Tibial nerve (tissue), 4 donors: ENCODE measurements around the gene VIPR2. TPM values are rescaled to one million over a fixed set of nuclear protein-coding genes. Genes with fewer than 3 reads are reported as not detected.
A peak's percentile ranks its signal among the peaks of the same experiment; 100 is the strongest.

Experiments used
- DNase-seq, 2 donors: peaks; one replicate each; pipeline ENCODE4 v3.0.0-alpha.2; 2019; ENCODE audit warnings: low spot score in 2 of 2
- H3K27ac ChIP-seq, 4 donors: fragments of 200-600 bp; sonication (generic) in 3 of 4; one replicate each; pipeline ENCODE4 v1.5.1; 2017 to 2019; ENCODE audit warnings: mild to moderate bottlenecking in 1 of 4
- H3K27me3 ChIP-seq, 2 donors: fragments of 200-600 bp; sonication (generic) in 1 of 2; one replicate each; pipeline versions ENCODE4 v1.5.1 to v1.6.0; 2017 to 2019
- H3K36me3 ChIP-seq, 3 donors: fragments of 200-600 bp; sonication (generic); one replicate each; pipeline ENCODE4 v1.5.1; 2018 to 2019
- H3K4me1 ChIP-seq, 4 donors: fragments of 200-600 bp; sonication (generic) in 3 of 4; one replicate each; pipeline ENCODE4 v1.5.1; 2017 to 2019
- H3K4me3 ChIP-seq, 4 donors: fragments of 200-600 bp; sonication (generic) in 3 of 4; one replicate each; pipeline ENCODE4 v1.5.1; 2017 to 2019; ENCODE audit warnings: mild to moderate bottlenecking in 1 of 4, moderate library complexity in 1 of 4
- H3K9me3 ChIP-seq, 4 donors: fragments of 200-600 bp; sonication (generic) in 3 of 4; one replicate each; pipeline ENCODE4 v1.5.1; 2017 to 2019
- EP300 ChIP-seq, 2 donors: sonication (generic); formaldehyde crosslinking; IDR thresholded peaks; one replicate each; pipeline ENCODE4 v1.6.1; 2017; ENCODE audit warnings: antibody characterized with exemption in 2 of 2, mild to moderate bottlenecking in 1 of 2
- POLR2A ChIP-seq, 2 donors: fragments of 450-650 bp; IDR thresholded peaks; one replicate each; pipeline ENCODE4 v1.6.1; 2017; ENCODE audit warnings: antibody characterized with exemption in 2 of 2, mild to moderate bottlenecking in 2 of 2, moderate library complexity in 2 of 2
- WGBS, 2 donors: methylation state at CpG; one replicate each; pipeline ENCODE4 v1.1.5; 2018; 5-methylcytosine and 5-hydroxymethylcytosine counted together
- total RNA-seq, 4 donors: library from RNA; depleted of rRNA; stranded (reverse); fragments of >200 nt; gene quantifications; one replicate each; pipeline ENCODE4 v1.1.0, GENCODE V29; 2016
- TF ChIP-seq, protein P1 (sequence below), 5 experiments: fragments of 200-600 bp in 3 of 5; fragments of 450-650 bp in 2 of 5; sonication (generic) in 3 of 5; IDR thresholded peaks; one replicate each; pipeline ENCODE4 v1.5.1; 2016 to 2019; ENCODE audit warnings: antibody characterized with exemption in 5 of 5, mild to moderate bottlenecking in 3 of 5, moderate library complexity in 2 of 5

VIPR2 gene
- total RNA-seq, 4 donors from 2014 or later = 0.22 to 3.6 (median 2.9) TPM

GRCh38 chr7:159093351-159093971 lies 51.2 kb downstream of the VIPR2 start:
- peak overlapping the region in 2 of 4 donors; percentile 9 to 60 for H3K27ac ChIP-seq
- no peaks in the 10 kb centered on the region for H3K9me3 ChIP-seq
- WGBS, 2 donors = 80 to 82% methylated on average over 26 to 29 of the region's 31 CpGs
- H3K4me3 ChIP-seq = no peak overlapping the region
- no peak for DNase-seq
- no peaks in the 10 kb centered on the region for H3K27me3 ChIP-seq
- H3K36me3 ChIP-seq = no peaks in the 10 kb centered on the region
- TF ChIP-seq POLR2A (IDR thresholded peaks at IDR 0.05) = no peak
- TF ChIP-seq, protein P1, sequence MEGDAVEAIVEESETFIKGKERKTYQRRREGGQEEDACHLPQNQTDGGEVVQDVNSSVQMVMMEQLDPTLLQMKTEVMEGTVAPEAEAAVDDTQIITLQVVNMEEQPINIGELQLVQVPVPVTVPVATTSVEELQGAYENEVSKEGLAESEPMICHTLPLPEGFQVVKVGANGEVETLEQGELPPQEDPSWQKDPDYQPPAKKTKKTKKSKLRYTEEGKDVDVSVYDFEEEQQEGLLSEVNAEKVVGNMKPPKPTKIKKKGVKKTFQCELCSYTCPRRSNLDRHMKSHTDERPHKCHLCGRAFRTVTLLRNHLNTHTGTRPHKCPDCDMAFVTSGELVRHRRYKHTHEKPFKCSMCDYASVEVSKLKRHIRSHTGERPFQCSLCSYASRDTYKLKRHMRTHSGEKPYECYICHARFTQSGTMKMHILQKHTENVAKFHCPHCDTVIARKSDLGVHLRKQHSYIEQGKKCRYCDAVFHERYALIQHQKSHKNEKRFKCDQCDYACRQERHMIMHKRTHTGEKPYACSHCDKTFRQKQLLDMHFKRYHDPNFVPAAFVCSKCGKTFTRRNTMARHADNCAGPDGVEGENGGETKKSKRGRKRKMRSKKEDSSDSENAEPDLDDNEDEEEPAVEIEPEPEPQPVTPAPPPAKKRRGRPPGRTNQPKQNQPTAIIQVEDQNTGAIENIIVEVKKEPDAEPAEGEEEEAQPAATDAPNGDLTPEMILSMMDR (IDR thresholded peaks at IDR 0.05) = no peak
- TF ChIP-seq EP300 (IDR thresholded peaks at IDR 0.05) = no peak
- peaks cover 0 to 5% (median under 1%) of the 10 kb centered on the region in 4 donors for H3K4me1 ChIP-seq

DNA sequence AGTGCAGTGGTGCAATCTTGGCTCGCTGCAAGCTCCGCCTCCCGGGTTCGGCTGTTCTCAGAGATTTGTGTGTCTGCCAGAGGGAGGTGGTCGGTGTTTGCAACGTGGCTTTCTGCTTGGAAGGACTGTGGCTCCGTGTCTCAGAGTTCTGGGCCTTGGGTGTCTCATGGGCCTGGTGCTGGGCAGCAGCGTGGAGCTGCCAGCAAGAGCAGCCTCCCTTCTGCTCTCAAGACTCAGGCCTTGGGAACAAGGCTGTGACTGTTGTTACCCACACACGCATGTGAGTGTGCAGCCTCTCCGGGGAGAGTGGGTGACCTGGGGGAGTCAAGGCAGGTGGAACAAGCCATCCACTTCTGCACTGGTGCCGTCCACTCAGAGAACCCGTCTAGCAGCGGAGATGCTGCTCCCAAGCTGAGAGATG lies 52.0 kb downstream of the VIPR2 start:
- Histone ChIP-seq H3K27ac (peak overlapping the region in 2 of 4 donors; percentile 9 to 60), H3K27me3 (no peaks in the 10 kb centered on the region), H3K9me3 (no peaks in the 10 kb centered on the region), H3K36me3 (no peaks in the 10 kb centered on the region), H3K4me3 (no peak overlapping the region), H3K4me1 (no peaks in the 10 kb centered on the region)
- DNase-seq = no peak
- no peak for TF ChIP-seq EP300 (IDR thresholded peaks at IDR 0.05)
- no peak for TF ChIP-seq POLR2A (IDR thresholded peaks at IDR 0.05)
- TF ChIP-seq, protein P1 (IDR thresholded peaks at IDR 0.05) = no peak
- WGBS, 2 donors = 61 to 69% methylated on average over 10 to 12 of the region's 13 CpGs

DNA sequence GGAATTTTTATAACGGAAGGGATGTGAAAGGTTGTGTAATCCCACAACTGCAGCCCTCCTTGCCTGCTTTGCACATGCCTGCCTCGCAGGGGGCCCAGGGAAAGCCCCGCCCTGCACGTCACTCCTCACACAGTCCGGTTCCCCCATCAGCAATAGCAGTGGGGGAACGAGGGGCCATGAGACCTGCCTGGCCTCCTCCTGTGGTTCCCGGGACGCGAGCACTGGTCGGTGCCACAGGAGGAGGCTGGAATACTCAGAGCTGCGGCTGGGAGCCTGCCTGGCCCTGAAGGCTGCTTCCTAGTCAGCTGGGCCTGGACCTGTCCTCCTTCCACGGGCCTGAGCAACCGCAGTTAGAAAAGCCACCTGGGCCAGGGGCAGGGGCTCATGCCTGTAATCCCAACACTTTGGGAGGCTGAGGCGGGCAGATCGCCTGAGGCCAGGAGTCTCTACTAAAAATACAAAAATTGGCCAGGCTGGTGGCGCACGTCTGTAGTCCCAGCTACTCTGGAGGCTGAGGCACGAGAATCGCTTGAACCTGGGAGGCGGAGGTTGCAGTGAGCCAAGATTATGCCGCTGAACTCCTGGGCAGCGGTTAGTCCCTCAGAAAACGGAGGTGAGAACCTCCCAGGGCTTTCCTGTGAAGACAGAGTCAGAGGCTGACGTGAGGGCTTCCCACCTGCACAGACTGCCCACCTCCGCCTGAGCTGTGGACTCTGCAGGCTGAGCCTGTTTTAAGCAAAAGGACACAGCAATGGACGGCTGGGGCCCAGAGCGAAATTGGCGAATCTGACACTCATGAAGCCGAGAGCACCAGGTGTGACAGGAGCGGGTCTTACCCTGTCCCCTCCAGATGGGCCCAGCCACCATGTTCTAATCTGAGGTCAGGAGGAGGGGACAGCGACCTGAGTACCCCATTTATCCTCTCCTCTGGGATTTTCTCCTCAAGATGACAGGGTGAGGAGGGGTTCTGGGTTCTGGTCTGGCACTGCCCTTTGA lies 52.9 kb downstream of the VIPR2 start:
- 86 to 91% methylated on average over 31 of the region's 31 CpGs for WGBS, 2 donors
- no peak for DNase-seq
- H3K9me3 ChIP-seq = no peaks in the 10 kb centered on the region
- H3K4me3 ChIP-seq = no peak overlapping the region
- H3K4me1 ChIP-seq = no peaks in the 10 kb centered on the region
- TF ChIP-seq POLR2A (IDR thresholded peaks at IDR 0.05) (no peak), EP300 (IDR thresholded peaks at IDR 0.05) (no peak)
- TF ChIP-seq, protein P1 (IDR thresholded peaks at IDR 0.05) = no peak
- H3K27me3 ChIP-seq = no peaks in the 10 kb centered on the region
- H3K36me3 ChIP-seq = no peaks in the 10 kb centered on the region
- no peak overlapping the region for H3K27ac ChIP-seq

DNA sequence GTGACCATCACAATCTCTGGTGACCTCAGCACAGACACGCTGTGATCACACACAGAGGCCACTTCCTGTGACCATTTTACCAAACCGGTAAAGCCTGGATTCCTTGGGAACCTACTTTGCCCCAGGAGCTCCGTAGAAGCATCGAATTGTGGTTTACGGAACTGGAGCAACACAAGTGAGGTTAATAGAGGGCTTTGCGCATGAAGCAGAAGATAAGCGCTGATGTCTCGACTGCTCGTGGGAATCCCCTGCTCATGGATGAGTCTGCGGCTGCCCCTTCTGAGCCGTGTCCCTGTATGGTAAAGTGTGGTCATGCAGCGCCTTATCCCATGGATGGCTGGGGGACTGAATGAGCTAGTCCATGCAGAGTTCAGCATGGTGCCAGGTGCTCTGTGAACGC lies 53.6 kb downstream of the VIPR2 start:
- no peak for TF ChIP-seq POLR2A (IDR thresholded peaks at IDR 0.05)
- TF ChIP-seq, protein P1 (IDR thresholded peaks at IDR 0.05) = no peak
- no peak for TF ChIP-seq EP300 (IDR thresholded peaks at IDR 0.05)
- no peaks in the 10 kb centered on the region for H3K27me3 ChIP-seq
- H3K27ac ChIP-seq = no peak overlapping the region
- no peak overlapping the region for H3K4me3 ChIP-seq
- H3K4me1 ChIP-seq = no peaks in the 10 kb centered on the region
- H3K9me3 ChIP-seq = no peaks in the 10 kb centered on the region
- 87 to 91% methylated on average over 12 to 13 of the region's 13 CpGs for whole genome bisulfite sequencing, 2 donors
- DNase-seq = no peak
- H3K36me3 ChIP-seq = no peaks in the 10 kb centered on the region
